GM21447 (cell line): ENCODE data around the gene XPR1.
"Not testable (repeated sequence)": the region's sequence is repeated elsewhere in the genome, so short reads cannot be mapped to it uniquely, and the experiment has no call there.

Experiments used
- ATAC-seq: cut with Tn5 transposase; IDR thresholded peaks from one replicate; pipeline ENCODE4 v1.9.1; 2021; ENCODE audit not compliant: unreplicated experiment

Gene XPR1

DNA sequence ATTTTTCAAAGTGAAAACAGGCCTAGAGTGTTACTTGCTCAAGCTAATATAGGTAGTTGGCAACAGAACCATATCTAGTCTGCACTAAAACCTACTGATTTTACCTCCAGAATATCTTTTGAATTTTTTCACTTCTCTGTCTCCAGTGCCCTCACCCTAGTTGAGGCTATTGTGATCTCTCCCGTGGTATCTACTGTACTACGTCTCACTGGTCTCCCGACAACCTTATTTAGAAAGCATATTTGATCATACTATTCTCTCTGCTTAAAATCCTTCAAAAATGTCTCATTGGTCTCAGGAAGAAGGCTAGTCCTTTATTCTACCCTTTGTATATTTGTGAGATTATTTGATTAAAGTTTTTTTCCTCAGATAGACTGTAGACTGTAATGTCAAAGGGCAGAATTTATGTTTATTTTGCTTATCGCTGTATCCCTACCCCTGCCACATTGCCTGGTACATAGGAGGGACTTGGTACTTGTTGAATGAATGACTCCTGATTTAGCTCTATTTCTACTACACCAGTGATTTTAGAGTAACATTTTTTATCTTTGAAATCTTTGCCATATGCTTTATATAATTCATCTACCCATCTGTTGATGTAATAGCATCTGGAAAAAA lies 145.4 kb downstream of the XPR1 start:
- ATAC-seq: no peak

DNA sequence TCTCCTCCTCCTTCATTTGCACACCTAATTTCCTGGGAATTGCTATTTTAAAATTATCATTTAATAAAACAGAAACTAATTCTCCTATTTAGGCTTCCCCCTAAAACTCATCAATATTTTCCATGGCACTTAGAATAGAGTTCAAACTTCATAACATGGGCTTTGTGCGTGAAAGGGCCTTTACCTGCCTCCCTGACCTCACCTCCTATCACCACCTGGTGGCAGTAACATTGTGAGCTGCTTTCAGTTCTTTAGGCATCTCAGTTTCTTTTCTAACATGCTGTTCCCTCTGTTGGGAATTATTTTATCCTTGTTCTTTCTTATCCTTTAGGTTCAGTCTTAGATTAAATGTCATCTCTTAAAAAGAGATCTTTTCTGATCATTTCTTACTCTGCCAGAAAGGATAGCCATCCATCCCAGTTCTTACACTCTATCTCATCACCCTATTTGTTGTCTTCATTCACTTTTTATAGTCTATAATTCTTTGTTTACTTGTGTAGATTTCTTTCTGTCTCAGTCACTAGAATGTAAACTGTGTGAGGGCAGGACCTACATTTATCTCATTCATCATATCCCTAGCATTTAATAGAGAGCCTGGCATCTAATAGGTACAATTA lies 147.1 kb downstream of the XPR1 start:
- ATAC-seq: no peak

DNA sequence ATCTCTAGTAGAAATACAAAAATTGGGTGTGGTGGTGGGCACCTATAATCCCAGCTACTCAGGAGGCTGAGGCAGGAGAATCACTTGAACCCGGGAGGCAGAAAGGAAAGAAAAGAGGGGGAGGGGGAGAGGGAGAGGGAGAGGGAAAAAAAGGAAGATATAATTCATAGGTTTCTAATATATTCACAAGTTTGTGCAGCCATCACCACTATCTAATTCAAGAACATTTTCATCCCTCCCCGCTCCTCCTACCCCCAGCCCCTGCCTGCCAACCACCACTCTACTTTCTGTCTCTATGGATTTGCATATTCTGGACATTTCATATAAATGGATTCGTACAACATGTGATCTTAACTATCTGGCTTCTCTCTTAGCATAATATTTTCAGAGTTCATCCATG lies 147.8 kb downstream of the XPR1 start:
- ATAC-seq: no peak

- ATAC-seq: no peak
Measured at GRCh38 chr1:180781718-180782117, 149.9 kb downstream of the XPR1 start.

DNA sequence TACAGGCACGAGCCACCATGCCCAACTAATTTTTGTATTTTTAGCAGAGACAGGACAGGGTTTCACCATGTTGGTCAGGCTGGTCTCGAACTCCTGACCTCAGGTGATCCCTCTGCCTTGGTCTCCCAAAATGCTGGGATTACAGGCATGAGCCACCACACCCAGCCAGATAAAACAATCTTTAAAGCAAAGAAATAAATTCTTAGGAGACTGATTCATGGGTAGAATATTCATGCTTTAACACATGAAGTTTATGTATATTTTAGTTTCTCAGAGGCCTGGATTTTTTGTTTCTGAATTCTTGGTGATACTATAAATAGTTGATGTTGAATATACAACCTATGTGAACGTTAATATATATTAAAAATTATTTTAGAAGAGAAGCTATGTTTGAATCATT lies 153.5 kb downstream of the XPR1 start:
- no peak for ATAC-seq

DNA sequence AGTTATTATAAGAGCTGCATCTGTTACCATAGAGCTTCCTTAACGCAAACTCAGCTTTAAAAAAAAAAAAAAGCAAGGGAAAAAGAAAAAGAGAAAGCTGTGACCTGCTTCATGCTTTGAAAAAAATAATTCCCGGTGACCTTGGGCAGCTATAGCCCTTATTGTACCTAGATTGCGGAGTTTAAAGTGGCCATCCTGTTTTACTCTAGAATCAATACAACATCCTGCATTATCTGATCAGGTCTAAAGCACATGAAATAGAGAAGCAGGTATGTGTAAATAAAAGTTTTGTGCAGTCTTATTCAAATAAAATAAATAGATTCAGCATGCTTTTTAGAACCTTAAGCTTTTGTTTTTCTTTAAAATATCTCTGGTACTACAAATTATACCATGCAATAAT lies 154.1 kb downstream of the XPR1 start:
- no peak for ATAC-seq

- no peak for ATAC-seq
Measured at GRCh38 chr1:180786624-180787023, 154.8 kb downstream of the XPR1 start.

DNA sequence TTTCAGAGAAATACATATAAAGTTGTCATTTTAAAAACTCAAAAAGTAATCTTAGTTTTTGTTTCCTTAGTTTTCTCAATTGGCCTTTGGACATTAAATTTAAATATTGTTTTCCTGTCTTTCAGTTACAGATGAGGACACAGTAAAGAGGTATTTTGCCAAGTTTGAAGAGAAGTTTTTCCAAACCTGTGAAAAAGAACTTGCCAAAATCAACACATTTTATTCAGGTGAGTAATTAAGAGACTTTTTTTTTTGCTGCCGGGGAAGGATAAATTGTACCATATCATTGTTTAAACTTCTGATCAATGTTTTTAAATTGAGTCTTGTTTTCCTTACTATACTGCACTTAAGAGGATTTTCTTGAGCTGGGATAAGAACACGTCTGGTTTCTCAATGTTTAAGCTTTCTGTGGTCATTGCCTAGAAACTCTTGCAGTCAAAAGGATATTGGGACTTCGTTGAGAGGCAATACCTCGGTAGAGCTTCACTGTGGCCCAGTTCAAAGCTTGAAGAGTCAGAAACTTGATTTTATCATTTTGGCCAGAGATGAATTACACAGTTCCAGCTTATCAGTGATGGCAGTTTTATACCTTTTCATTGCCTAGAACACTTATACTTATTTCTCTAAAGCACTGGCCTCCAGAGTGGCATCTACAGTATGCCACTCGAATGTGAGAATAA lies 155.9 kb downstream of the XPR1 start:
- no peak for ATAC-seq

- ATAC-seq: no peak
Measured at GRCh38 chr1:180789460-180789859, 157.6 kb downstream of the XPR1 start.

- ATAC-seq: not testable (repeated sequence)
Measured at GRCh38 chr1:180791152-180791551, 159.3 kb downstream of the XPR1 start.

DNA sequence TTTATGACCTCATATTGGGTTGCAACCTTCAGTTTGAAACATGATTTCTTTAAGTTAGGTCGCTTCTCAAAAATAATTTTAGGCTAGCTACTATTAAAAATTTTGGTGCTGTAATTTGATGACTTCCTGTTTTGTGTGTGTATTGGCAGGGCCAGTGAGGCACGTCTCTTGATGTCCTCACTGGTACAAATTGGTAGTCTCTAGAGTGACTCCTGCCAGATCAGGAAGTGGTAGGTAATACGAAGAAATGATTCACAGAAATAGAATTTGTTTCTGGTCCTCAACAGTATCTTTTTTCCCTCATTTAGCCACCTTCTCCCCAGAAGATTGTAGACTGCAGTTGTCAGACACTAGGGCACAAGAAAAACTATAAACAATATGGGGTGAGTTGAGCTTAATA lies 160.0 kb downstream of the XPR1 start:
- ATAC-seq: no peak

- ATAC-seq: no peak
Measured at GRCh38 chr1:180793451-180793850, 161.6 kb downstream of the XPR1 start.

DNA sequence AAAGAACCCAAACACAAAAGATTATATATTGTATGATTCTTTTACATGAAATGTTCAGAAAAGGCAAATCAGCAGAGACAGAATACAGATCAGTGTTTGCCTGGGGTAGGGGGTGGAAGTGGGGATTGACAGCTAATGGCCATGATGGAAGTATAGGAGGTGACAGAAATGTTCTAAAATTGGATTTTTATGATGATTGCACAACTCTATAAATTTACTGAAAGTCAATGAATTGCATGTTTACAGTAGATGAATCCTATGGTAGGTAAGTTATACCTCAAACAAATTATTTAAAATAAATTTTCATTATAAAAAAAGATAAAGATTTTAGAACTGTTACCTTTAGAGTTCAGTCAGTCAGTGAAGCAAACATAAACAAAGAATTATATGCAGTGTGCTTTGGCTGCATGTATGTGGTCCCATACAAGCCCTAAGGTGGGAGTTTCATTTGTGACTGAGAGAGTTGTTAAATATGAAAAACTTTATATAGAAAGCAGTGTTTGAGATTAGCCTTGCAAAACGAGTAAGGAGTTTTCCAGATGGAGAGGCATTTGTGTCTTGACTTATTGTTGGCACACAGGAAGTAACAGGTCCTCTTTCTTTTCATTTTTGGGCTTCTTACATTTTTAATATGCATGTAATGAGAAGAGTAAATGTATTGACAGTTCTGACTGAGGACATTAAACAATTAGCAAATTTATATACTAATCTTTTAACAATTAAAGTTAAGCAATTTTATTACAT lies 165.2 kb downstream of the XPR1 start:
- ATAC-seq: no peak

DNA sequence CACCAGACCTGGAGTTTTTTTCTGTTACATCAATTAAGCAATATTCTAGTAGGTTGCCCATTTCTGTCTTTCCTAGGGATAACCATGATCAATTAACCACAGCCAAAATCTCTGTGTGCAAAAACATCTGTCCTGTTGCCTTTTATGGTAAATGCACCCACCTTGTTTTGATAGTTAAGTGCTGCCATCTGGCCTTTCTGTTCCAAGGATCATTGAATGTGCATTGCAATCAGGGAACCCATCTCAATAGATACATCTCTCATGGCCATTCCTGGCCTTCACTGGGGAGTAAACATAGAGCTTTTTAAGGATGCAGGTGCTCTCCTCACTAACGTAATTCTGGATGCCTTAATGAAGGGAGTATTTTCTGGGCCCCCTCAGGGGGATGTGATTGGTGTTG lies 169.1 kb downstream of the XPR1 start:
- no peak for ATAC-seq

- ATAC-seq: no peak
Measured at GRCh38 chr1:180802813-180803212, 171.0 kb downstream of the XPR1 start.

- ATAC-seq: peak; percentile 94
Measured at GRCh38 chr1:180805316-180805715, 173.5 kb downstream of the XPR1 start.

GRCh38 chr1:180811298-180811697 lies 179.5 kb downstream of the XPR1 start:
- no peak for ATAC-seq

DNA sequence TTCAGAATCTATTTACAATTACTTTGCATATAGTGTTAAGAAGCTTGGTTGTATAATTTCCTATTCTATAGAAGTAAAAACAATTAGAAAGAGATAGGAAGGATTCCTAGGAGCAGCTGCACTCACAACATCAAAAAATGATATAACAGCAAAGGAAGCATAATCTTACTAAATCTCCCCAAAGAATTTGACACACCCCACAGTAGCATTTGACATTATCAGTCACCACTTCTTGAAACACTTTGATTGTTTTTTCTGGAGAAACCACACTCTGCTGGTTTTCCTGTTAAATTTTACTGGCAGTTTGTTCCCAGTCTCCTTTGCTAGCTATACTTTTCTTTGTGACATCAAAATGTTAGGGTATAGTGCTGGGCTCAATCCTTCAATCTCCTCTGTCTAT lies 180.1 kb downstream of the XPR1 start:
- no peak for ATAC-seq

- no peak for ATAC-seq
Measured at GRCh38 chr1:180814258-180814657, 182.4 kb downstream of the XPR1 start.

GRCh38 chr1:180815188-180815587 lies 183.4 kb downstream of the XPR1 start:
- no peak for ATAC-seq

DNA sequence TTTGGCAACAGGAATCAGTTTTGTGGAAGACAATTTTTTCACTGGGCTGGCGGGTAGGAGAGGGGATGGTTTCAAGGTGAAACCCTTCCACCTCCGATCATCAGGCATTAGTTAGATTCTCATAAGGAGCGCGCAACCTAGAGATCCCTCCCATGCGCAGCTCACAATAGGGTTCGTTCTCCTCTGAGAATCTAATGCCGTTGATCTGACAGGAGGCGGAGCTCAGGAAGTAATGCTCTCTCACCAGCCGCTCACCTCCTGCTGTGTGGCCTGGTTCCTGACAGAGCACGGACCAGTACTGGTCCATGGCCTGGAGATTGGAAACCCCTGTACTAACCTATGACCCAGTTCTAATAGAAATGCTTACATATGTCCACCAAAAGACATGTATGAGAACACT lies 184.3 kb downstream of the XPR1 start:
- no peak for ATAC-seq

GRCh38 chr1:180821970-180822369 lies 190.1 kb downstream of the XPR1 start:
- ATAC-seq: no peak
